Esophagus (tissue), 2 donors: ENCODE results near the gene SPATA25. TPM values are rescaled to one million over a fixed set of nuclear protein-coding genes. Genes with fewer than 3 reads are reported as not detected.
"Not testable (repeated sequence)": the region's sequence is repeated elsewhere in the genome, so short reads cannot be mapped to it uniquely, and the experiment has no call there.

Experiments
- H3K27ac ChIP-seq, 2 donors: one replicate each; pipeline ENCODE4 v1.5.1; 2013; ENCODE audit warnings: low read depth in 2 of 2, mild to moderate bottlenecking in 2 of 2, inconsistent platforms in 1 of 2, low read length in 1 of 2, moderate library complexity in 1 of 2
- H3K27me3 ChIP-seq, 2 donors: one replicate each; pipeline ENCODE4 v1.6.1; 2013; ENCODE audit warnings: low read length in 2 of 2, control low read depth in 1 of 2, mild to moderate bottlenecking in 1 of 2; ENCODE audit not compliant: insufficient read depth in 2 of 2, control insufficient read depth in 1 of 2
- H3K36me3 ChIP-seq, 2 donors: one replicate each; pipeline ENCODE4 v1.6.1; 2013; ENCODE audit warnings: low read length in 1 of 2; ENCODE audit not compliant: control insufficient read depth in 2 of 2, insufficient read depth in 2 of 2
- H3K4me1 ChIP-seq, 2 donors: one replicate each; pipeline ENCODE4 v1.6.1; 2013; ENCODE audit warnings: low read length in 1 of 2; ENCODE audit not compliant: control insufficient read depth in 2 of 2, insufficient read depth in 2 of 2
- H3K4me3 ChIP-seq, 2 donors: one replicate each; pipeline ENCODE4 v1.5.1; 2013; ENCODE audit warnings: low read length in 2 of 2, mild to moderate bottlenecking in 2 of 2, low read depth in 1 of 2, moderate library complexity in 1 of 2
- H3K9me3 ChIP-seq, 2 donors: one replicate each; pipeline ENCODE4 v1.6.1; 2013; ENCODE audit warnings: mild to moderate bottlenecking in 2 of 2, low read depth in 1 of 2, low read length in 1 of 2, moderate library complexity in 1 of 2; ENCODE audit not compliant: control insufficient read depth in 2 of 2, insufficient read depth in 1 of 2
- WGBS, 2 donors: extraction: QIAGEN DNeasy Blood & Tissue Kit; methylation state at CpG; one replicate each; pipeline ENCODE4 v1.1.7; 2013; 5-methylcytosine and 5-hydroxymethylcytosine counted together
- polyA plus RNA-seq, 2 donors: library from polyadenylated mRNA; stranded (reverse); fragments of 200-250 nt; gene quantifications; one replicate each; pipeline ENCODE4 v1.2.3, GENCODE V29; 2013
- donor health status: healthy with polysubstance abuse.
- donor health status: Bipolar disorder and iron deficiency.

SPATA25 gene
- polyA plus RNA-seq, 2 donors: 0.76 to 0.96 TPM

GRCh38 chr20:45905505-45906079, 18.2 kb upstream of the SPATA25 start:
- Histone ChIP-seq H3K9me3 (no peaks in the 10 kb centered on the region), H3K27ac (no peak overlapping the region), H3K36me3 (peaks cover 3 to 7% of the 10 kb centered on the region in 2 donors), H3K27me3 (no peaks in the 10 kb centered on the region), H3K4me1 (no peaks in the 10 kb centered on the region), H3K4me3 (no peak overlapping the region)
- WGBS, 2 donors: 87 to 89% methylated on average over 8 of the region's 8 CpGs

GRCh38 chr20:45904583-45905504, 17.4 kb upstream of the SPATA25 start:
- peaks cover 3 to 7% of the 10 kb centered on the region in 2 donors for H3K36me3 ChIP-seq
- no peaks in the 10 kb centered on the region for H3K9me3 ChIP-seq
- WGBS, 2 donors: 86 to 87% methylated on average over 16 of the region's 16 CpGs
- H3K4me1 ChIP-seq: no peaks in the 10 kb centered on the region
- H3K27me3 ChIP-seq: no peaks in the 10 kb centered on the region
- H3K27ac ChIP-seq: no peak overlapping the region
- no peak overlapping the region for H3K4me3 ChIP-seq

- Histone ChIP-seq H3K36me3 (peaks cover 10 to 11% of the 10 kb centered on the region in 2 donors), H3K9me3 (no peaks in the 10 kb centered on the region), H3K4me1 (no peaks in the 10 kb centered on the region), H3K27me3 (no peaks in the 10 kb centered on the region), H3K4me3 (no peak overlapping the region), H3K27ac (no peak overlapping the region)
- 92 to 97% methylated on average over 13 to 14 of the region's 14 CpGs for WGBS, 2 donors
These were observed 14.8 kb upstream of the SPATA25 start for GRCh38 chr20:45902199-45902701.

- WGBS, 2 donors: 89 to 97% methylated on average over 6 of the region's 6 CpGs
- H3K27ac ChIP-seq, H3K4me3 ChIP-seq, H3K4me1 ChIP-seq, H3K27me3 ChIP-seq, H3K9me3 ChIP-seq: not testable (repeated sequence)
- H3K36me3 ChIP-seq: peaks cover 17% of the 10 kb centered on the region in 2 donors
These were observed 13.9 kb upstream of the SPATA25 start for GRCh38 chr20:45901332-45901731.

- Histone ChIP-seq H3K4me1 (no peaks in the 10 kb centered on the region), H3K36me3 (peaks cover 14 to 20% of the 10 kb centered on the region in 2 donors), H3K27me3 (no peaks in the 10 kb centered on the region), H3K4me3 (no peak overlapping the region), H3K9me3 (no peaks in the 10 kb centered on the region), H3K27ac (no peak overlapping the region)
- 81 to 90% methylated on average over 11 to 13 of the region's 13 CpGs for WGBS, 2 donors
These were observed 11.8 kb upstream of the SPATA25 start for GRCh38 chr20:45899046-45899835.

GRCh38 chr20:45898285-45898684, 10.9 kb upstream of the SPATA25 start:
- Histone ChIP-seq H3K27me3 (no peaks in the 10 kb centered on the region), H3K4me1 (peaks cover 0 to 2% of the 10 kb centered on the region in 2 donors), H3K9me3 (no peaks in the 10 kb centered on the region), H3K27ac (no peak overlapping the region), H3K36me3 (peaks cover 19 to 24% of the 10 kb centered on the region in 2 donors), H3K4me3 (no peak overlapping the region)
- WGBS, 2 donors: 83 to 84% methylated on average over 12 of the region's 12 CpGs

GRCh38 chr20:45897692-45898091, 10.3 kb upstream of the SPATA25 start:
- H3K27me3 ChIP-seq: no peaks in the 10 kb centered on the region
- H3K4me1 ChIP-seq: peaks cover 2 to 5% of the 10 kb centered on the region in 2 donors
- WGBS, 2 donors: 94% methylated on average over 7 of the region's 7 CpGs
- no peak overlapping the region for H3K4me3 ChIP-seq
- H3K9me3 ChIP-seq: no peaks in the 10 kb centered on the region
- H3K27ac ChIP-seq: no peak overlapping the region
- peaks cover 21 to 24% of the 10 kb centered on the region in 2 donors for H3K36me3 ChIP-seq

- Histone ChIP-seq H3K9me3 (no peaks in the 10 kb centered on the region), H3K4me1 (peaks cover 4 to 9% of the 10 kb centered on the region in 2 donors), H3K27ac (no peak overlapping the region), H3K4me3 (no peak overlapping the region), H3K27me3 (no peaks in the 10 kb centered on the region), H3K36me3 (peaks cover 22% of the 10 kb centered on the region in 2 donors)
- 72 to 82% methylated on average over 2 of the region's 2 CpGs for WGBS, 2 donors
These were observed 9.9 kb upstream of the SPATA25 start for GRCh38 chr20:45897289-45897688.

- Histone ChIP-seq H3K36me3 (peaks cover 21 to 22% of the 10 kb centered on the region in 2 donors), H3K9me3 (no peaks in the 10 kb centered on the region), H3K27ac (no peak overlapping the region), H3K4me3 (no peak overlapping the region), H3K4me1 (peaks cover 7 to 14% of the 10 kb centered on the region in 2 donors), H3K27me3 (no peaks in the 10 kb centered on the region)
- 89 to 92% methylated on average over 14 of the region's 14 CpGs for WGBS, 2 donors
These were observed 9.3 kb upstream of the SPATA25 start for GRCh38 chr20:45896641-45897161.
